ENCODE measurements around the gene DUSP16.

DNA sequence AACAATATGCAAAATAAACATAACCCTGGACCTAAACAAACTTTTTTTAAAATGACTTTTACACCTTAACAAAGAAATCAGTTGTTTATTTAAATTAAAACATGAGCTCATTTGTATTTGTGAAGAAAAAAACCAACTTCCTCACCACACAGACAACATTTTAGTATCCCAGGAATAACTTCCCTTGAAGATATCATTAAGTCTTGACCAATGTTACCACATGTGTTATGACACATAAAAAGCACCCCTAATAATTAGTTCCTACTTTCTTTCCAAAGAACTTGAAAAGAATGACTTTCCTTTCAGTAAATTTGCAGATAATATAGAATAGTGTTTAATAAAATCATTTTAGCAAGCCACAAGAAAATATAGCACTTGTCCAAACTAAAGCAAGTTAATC lies 42.4 kb downstream of the DUSP16 start:
- TF ChIP-seq REST (IDR thresholded peaks at IDR 0.05; ENCODE audit: unreplicated experiment), result no peak
- TF ChIP-seq CTCF (conservative IDR thresholded peaks at IDR 0.05; ENCODE audit: low read depth in 2 of 2), result no peak
- TF ChIP-seq EZH2phosphoT487 (IDR thresholded peaks at IDR 0.05; ENCODE audit: unreplicated experiment), result no peak
- no peak for TF ChIP-seq EZH2 (IDR thresholded peaks at IDR 0.05; ENCODE audit: low read depth, unreplicated experiment)
- no peak for TF ChIP-seq JUNB (IDR thresholded peaks at IDR 0.05; ENCODE audit: unreplicated experiment)
- TF ChIP-seq POLR2AphosphoS5 (IDR thresholded peaks at IDR 0.05; ENCODE audit: low read depth), result no peak
- TF ChIP-seq ZNF331 (CRISPR knock-in tag; IDR thresholded peaks at IDR 0.05; ENCODE audit: low read depth), result no peak
- TF ChIP-seq CREB1 (CRISPR knock-in tag; IDR thresholded peaks at IDR 0.05; ENCODE audit: low read depth), result no peak
- no peak for TF ChIP-seq NANOG (IDR thresholded peaks at IDR 0.05; ENCODE audit: borderline replicate concordance)
- no peak for TF ChIP-seq STAT1 (IDR thresholded peaks at IDR 0.05; ENCODE audit: unreplicated experiment)

Measured in GM23338 (cell line).